Neural progenitor cell (in vitro differentiated cells): ENCODE data around the gene COA8.

Experiments
- CTCF ChIP-seq: fragments of 200-600 bp; sonication (generic); IDR thresholded peaks from 2 replicates; pipeline ENCODE4 v1.5.1; 2017; ENCODE audit warnings: antibody characterized with exemption, mild to moderate bottlenecking
- EZH2 ChIP-seq: fragments of 200-600 bp; sonication (generic); IDR thresholded peaks from 2 replicates; pipeline ENCODE4 v1.6.1; 2017; ENCODE audit warnings: antibody characterized with exemption, mild to moderate bottlenecking, moderate library complexity

GRCh38 chr14:103527408-103528145 lies 35.2 kb upstream of the COA8 start:
- TF ChIP-seq CTCF (no peak), EZH2 (no peak)
